HepG2 (cell line): ENCODE measurements around the gene ZNF25. TPM values are rescaled to one million over a fixed set of nuclear protein-coding genes. Genes with fewer than 3 reads are reported as not detected.
A peak's percentile ranks its signal among the peaks of the same experiment; 100 is the strongest.

Experiments
- FOSL2 ChIP-seq: sonication (generic); formaldehyde crosslinking; IDR thresholded peaks from 2 replicates; pipeline ENCODE4 v1.4.0; 2020; ENCODE audit warnings: missing genetic modification reagents
- KDM6A ChIP-seq: IDR thresholded peaks from 2 replicates; pipeline ENCODE4 v1.6.1; 2016; ENCODE audit warnings: low read depth
- MTERF4 ChIP-seq: sonication (generic); formaldehyde crosslinking; IDR thresholded peaks from 2 replicates; pipeline ENCODE4 v1.8.0; 2023; ENCODE audit warnings: mild to moderate bottlenecking, missing genetic modification reagents
- MYPOP ChIP-seq: sonication (generic); formaldehyde crosslinking; IDR thresholded peaks from 2 replicates; pipeline ENCODE4 v1.8.1; 2023; ENCODE audit warnings: mild to moderate bottlenecking, moderate library complexity, missing genetic modification reagents
- NR2F2 ChIP-seq: IDR thresholded peaks from 2 replicates; pipeline ENCODE4 v1.6.1; 2012; ENCODE audit warnings: low read depth, inconsistent platforms, borderline replicate concordance
- PLSCR1 ChIP-seq: sonication (generic); formaldehyde crosslinking; IDR thresholded peaks from 2 replicates; pipeline ENCODE4 v1.5.0; 2020; ENCODE audit warnings: missing genetic modification reagents, mild to moderate bottlenecking, borderline replicate concordance
- SAP130 ChIP-seq: IDR thresholded peaks from 2 replicates; pipeline ENCODE4 v1.6.1; 2016; ENCODE audit warnings: low read depth
- TBL1XR1 ChIP-seq: fragments of 150-350 bp; IDR thresholded peaks from 2 replicates; pipeline ENCODE4 v1.6.1; 2014; ENCODE audit warnings: borderline replicate concordance, low read length; ENCODE audit not compliant: partially characterized antibody
- ZNF30 ChIP-seq: sonication (generic); formaldehyde crosslinking; IDR thresholded peaks from 2 replicates; pipeline ENCODE4 v1.5.0; 2020; ENCODE audit warnings: mild to moderate bottlenecking, missing genetic modification reagents
- ZNF317 ChIP-seq: sonication (generic); formaldehyde crosslinking; IDR thresholded peaks from 2 replicates; pipeline ENCODE4 v1.5.0; 2020; ENCODE audit warnings: mild to moderate bottlenecking, missing genetic modification reagents
- polyA plus RNA-seq, 8 experiments: library from polyadenylated mRNA; depleted of rRNA in 3 of 8; stranded (reverse) in 7 of 8; unstranded in 1 of 8; fragments of >200 nt; fragmentation: Illumina TruSeq in 4 of 8; extraction: Trizol in 4 of 8; gene quantifications; 2 replicates each; pipeline versions ENCODE4 v1.2.1 to v1.2.3, GENCODE V29; 2011 to 2016; ENCODE audit warnings: low read depth in 4 of 8, missing spikeins in 1 of 8, mixed read lengths in 1 of 8; ENCODE audit not compliant: insufficient read depth in 1 of 8
- total RNA-seq, 5 experiments: library from RNA; depleted of rRNA; stranded (reverse); fragments of >200 nt; fragmentation: Illumina TruSeq; extraction: Trizol; gene quantifications; 2 replicates each; pipeline ENCODE4 v1.2.3, GENCODE V29; 2016; ENCODE audit warnings: low read depth in 1 of 5
- TF ChIP-seq, protein P1 (sequence below): sonication (generic); formaldehyde crosslinking; IDR thresholded peaks from 2 replicates; pipeline ENCODE4 v1.5.0; 2020; ENCODE audit warnings: mild to moderate bottlenecking, missing genetic modification reagents
- TF ChIP-seq, protein P2 (sequence below): sonication (generic); formaldehyde crosslinking; IDR thresholded peaks from 2 replicates; pipeline ENCODE4 v1.4.0; 2020; ENCODE audit warnings: mild to moderate bottlenecking, missing genetic modification reagents, borderline replicate concordance

ZNF25 gene
- total and polyA plus RNA-seq, 2 of the 13 experiments (the other 11 are each of a cell fraction or from before 2014, with no cell fraction given), result 1.4 to 1.5 TPM

DNA sequence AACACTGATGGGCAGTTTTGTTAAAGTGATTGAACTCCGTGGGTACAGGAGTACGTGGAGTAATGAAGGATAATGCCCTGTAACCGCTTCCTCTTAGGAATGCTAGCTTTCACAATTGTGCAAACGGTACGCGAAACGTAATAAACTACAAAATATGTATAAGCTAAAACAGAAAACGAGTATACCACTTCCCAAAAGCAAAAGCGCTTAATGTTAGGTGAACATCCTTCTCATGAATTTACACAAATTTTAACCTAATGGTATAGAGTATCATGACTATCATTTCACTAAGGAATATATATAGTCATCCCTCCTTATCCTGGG lies 395 bp upstream of the ZNF25 start (continued):
- no peak for TF ChIP-seq MYPOP
- no peak for TF ChIP-seq ZNF30 (CRISPR knock-in tag)
- TF ChIP-seq, protein P1, sequence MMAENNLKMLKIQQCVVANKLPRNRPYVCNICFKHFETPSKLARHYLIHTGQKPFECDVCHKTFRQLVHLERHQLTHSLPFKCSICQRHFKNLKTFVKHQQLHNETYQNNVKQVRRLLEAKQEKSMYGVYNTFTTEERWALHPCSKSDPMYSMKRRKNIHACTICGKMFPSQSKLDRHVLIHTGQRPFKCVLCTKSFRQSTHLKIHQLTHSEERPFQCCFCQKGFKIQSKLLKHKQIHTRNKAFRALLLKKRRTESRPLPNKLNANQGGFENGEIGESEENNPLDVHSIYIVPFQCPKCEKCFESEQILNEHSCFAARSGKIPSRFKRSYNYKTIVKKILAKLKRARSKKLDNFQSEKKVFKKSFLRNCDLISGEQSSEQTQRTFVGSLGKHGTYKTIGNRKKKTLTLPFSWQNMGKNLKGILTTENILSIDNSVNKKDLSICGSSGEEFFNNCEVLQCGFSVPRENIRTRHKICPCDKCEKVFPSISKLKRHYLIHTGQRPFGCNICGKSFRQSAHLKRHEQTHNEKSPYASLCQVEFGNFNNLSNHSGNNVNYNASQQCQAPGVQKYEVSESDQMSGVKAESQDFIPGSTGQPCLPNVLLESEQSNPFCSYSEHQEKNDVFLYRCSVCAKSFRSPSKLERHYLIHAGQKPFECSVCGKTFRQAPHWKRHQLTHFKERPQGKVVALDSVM (CRISPR knock-in tag), result no peak
- TF ChIP-seq MTERF4 (CRISPR knock-in tag), result no peak
- TF ChIP-seq TBL1XR1, result peak; percentile 2
- no peak for TF ChIP-seq PLSCR1
- TF ChIP-seq, protein P2, sequence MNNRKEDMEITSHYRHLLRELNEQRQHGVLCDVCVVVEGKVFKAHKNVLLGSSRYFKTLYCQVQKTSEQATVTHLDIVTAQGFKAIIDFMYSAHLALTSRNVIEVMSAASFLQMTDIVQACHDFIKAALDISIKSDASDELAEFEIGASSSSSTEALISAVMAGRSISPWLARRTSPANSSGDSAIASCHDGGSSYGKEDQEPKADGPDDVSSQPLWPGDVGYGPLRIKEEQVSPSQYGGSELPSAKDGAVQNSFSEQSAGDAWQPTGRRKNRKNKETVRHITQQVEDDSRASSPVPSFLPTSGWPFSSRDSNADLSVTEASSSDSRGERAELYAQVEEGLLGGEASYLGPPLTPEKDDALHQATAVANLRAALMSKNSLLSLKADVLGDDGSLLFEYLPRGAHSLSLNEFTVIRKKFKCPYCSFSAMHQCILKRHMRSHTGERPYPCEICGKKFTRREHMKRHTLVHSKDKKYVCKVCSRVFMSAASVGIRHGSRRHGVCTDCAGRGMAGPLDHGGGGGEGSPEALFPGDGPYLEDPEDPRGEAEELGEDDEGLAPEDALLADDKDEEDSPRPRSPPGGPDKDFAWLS, result no peak
- 0 out of 2 replicates have a peak, but pooled peaks have one; percentile 29 for TF ChIP-seq ZNF317 (CRISPR knock-in tag)
- TF ChIP-seq NR2F2, result no peak
- no peak for TF ChIP-seq FOSL2
- TF ChIP-seq KDM6A (CRISPR knock-in tag), result no peak
- TF ChIP-seq SAP130 (CRISPR knock-in tag), result no peak
- TF ChIP-seq, all 625 proteins: peak for 3
